DND-41 (cell line): ENCODE data around the gene ACBD6.

Experiments used
- CTCF ChIP-seq: IDR thresholded peaks from 2 replicates; pipeline ENCODE4 v1.5.1; 2012; ENCODE audit warnings: borderline replicate concordance, low read length, moderate library complexity, mild to moderate bottlenecking; ENCODE audit not compliant: poor library complexity, severe bottlenecking; ENCODE audit errors: extremely low read depth
- EZH2 ChIP-seq: IDR thresholded peaks from 3 replicates; pipeline ENCODE4 v1.6.1; 2012; ENCODE audit warnings: borderline replicate concordance, low read depth, mild to moderate bottlenecking, moderate library complexity, low read length, inconsistent platforms; ENCODE audit not compliant: severe bottlenecking

GRCh38 chr1:180278194-180278515 lies 224.2 kb downstream of the ACBD6 start:
- no peak for TF ChIP-seq EZH2
- TF ChIP-seq CTCF, result no peak
